CD14-positive monocyte (primary cell): ENCODE measurements around the gene CACNA1H. TPM values are rescaled to one million over a fixed set of nuclear protein-coding genes. Genes with fewer than 3 reads are reported as not detected.

Experiments
- DNase-seq, 3 donors: peaks; one replicate each; pipeline ENCODE4 v3.0.0-alpha.2; 2011 to 2022
- H2AFZ ChIP-seq: 2 replicates; pipeline ENCODE4 v1.6.0; 2012; ENCODE audit warnings: mild to moderate bottlenecking, low read depth, low read length, inconsistent platforms; ENCODE audit not compliant: insufficient read depth, poor library complexity, severe bottlenecking
- H3K27ac ChIP-seq, 2 donors: 1 replicate in 1 of 2; 2 replicates in 1 of 2; pipeline ENCODE4 v1.5.1; 2012 to 2013; ENCODE audit warnings: low read length in 2 of 2, control low read depth in 1 of 2, inconsistent platforms in 1 of 2, low read depth in 1 of 2, mild to moderate bottlenecking in 1 of 2
- H3K27me3 ChIP-seq, 2 donors: one replicate each; pipeline versions ENCODE4 v1.6.0 to v1.6.1; 2011 to 2013; ENCODE audit warnings: low read length in 2 of 2; ENCODE audit not compliant: control insufficient read depth in 2 of 2, insufficient read depth in 2 of 2
- H3K36me3 ChIP-seq, 2 donors: replicated peaks in 1 of 2; 1 replicate in 1 of 2; 2 replicates in 1 of 2; pipeline versions ENCODE4 v1.5.1 to v1.6.1; 2012 to 2013; ENCODE audit warnings: low read length in 2 of 2, control low read depth in 1 of 2, inconsistent platforms in 1 of 2, mild to moderate bottlenecking in 1 of 2; ENCODE audit not compliant: insufficient read depth in 2 of 2, control insufficient read depth in 1 of 2
- H3K4me1 ChIP-seq, 2 donors: 1 replicate in 1 of 2; 2 replicates in 1 of 2; pipeline versions ENCODE4 v1.5.1 to v1.6.1; 2012 to 2013; ENCODE audit warnings: low read length in 2 of 2, control low read depth in 1 of 2, inconsistent platforms in 1 of 2, mild to moderate bottlenecking in 1 of 2, moderate library complexity in 1 of 2; ENCODE audit not compliant: insufficient read depth in 2 of 2, control insufficient read depth in 1 of 2
- H3K4me2 ChIP-seq: replicated peaks from 2 replicates; pipeline ENCODE3; 2012; ENCODE audit warnings: low read length, moderate library complexity, mild to moderate bottlenecking; ENCODE audit not compliant: poor library complexity, severe bottlenecking; ENCODE audit errors: extremely low read depth
- H3K4me3 ChIP-seq, 3 experiments: fragments of 200-600 bp in 1 of 3; sonication (generic) in 1 of 3; replicated peaks in 1 of 3; 1 replicate in 2 of 3; 2 replicates in 1 of 3; pipeline ENCODE4 v1.5.1; 2011 to 2013; ENCODE audit warnings: low read length in 3 of 3, mild to moderate bottlenecking in 3 of 3, control low read depth in 2 of 3, low read depth in 2 of 3, inconsistent platforms in 1 of 3, moderate library complexity in 1 of 3
- H3K79me2 ChIP-seq: 2 replicates; pipeline ENCODE4 v1.6.0; 2012; ENCODE audit warnings: mild to moderate bottlenecking, control low read depth, inconsistent platforms, low read length, moderate library complexity; ENCODE audit not compliant: insufficient read depth
- H3K9ac ChIP-seq: 2 replicates; pipeline ENCODE4 v1.6.0; 2017; ENCODE audit warnings: low read length, mild to moderate bottlenecking; ENCODE audit not compliant: insufficient read depth, poor library complexity, severe bottlenecking
- H3K9me3 ChIP-seq, 2 donors: replicated peaks in 1 of 2; 1 replicate in 1 of 2; 2 replicates in 1 of 2; pipeline versions ENCODE4 v1.5.1 to v1.6.1; 2012 to 2013; ENCODE audit warnings: low read length in 2 of 2, control low read depth in 1 of 2; ENCODE audit not compliant: control insufficient read depth in 1 of 2, insufficient read depth in 1 of 2
- H4K20me1 ChIP-seq: 2 replicates; pipeline ENCODE4 v1.6.0; 2012; ENCODE audit warnings: mild to moderate bottlenecking, low read length, control low read depth, moderate library complexity; ENCODE audit not compliant: insufficient read depth
- H3K27ac Mint-ChIP-seq, 7 donors: one replicate each; pipeline ENCODE4 v1.8.0; 2020; ENCODE audit warnings: mild to moderate bottlenecking in 7 of 7, mixed read lengths in 7 of 7, moderate library complexity in 6 of 7, inconsistent platforms in 2 of 7
- H3K27me3 Mint-ChIP-seq, 3 donors: one replicate each; pipeline ENCODE4 v1.8.0; 2021 to 2022; ENCODE audit warnings: low read depth in 3 of 3, mild to moderate bottlenecking in 3 of 3, mixed read lengths in 3 of 3, moderate library complexity in 3 of 3, inconsistent platforms in 1 of 3
- H3K36me3 Mint-ChIP-seq, 2 donors: one replicate each; pipeline ENCODE4 v1.8.0; 2020; ENCODE audit warnings: mixed read lengths in 2 of 2, inconsistent platforms in 1 of 2, mild to moderate bottlenecking in 1 of 2
- H3K4me1 Mint-ChIP-seq: one replicate; pipeline ENCODE4 v1.8.0; 2020; ENCODE audit warnings: mild to moderate bottlenecking, mixed read lengths
- H3K4me3 Mint-ChIP-seq, 2 donors: one replicate each; pipeline ENCODE4 v1.8.0; 2020; ENCODE audit warnings: mild to moderate bottlenecking in 2 of 2, mixed read lengths in 2 of 2, moderate library complexity in 1 of 2
- H3K9me3 Mint-ChIP-seq, 7 donors: one replicate each; pipeline ENCODE4 v1.8.0; 2020 to 2022; ENCODE audit warnings: mixed read lengths in 7 of 7, mild to moderate bottlenecking in 6 of 7, moderate library complexity in 6 of 7, inconsistent platforms in 2 of 7
- CTCF ChIP-seq: fragments of 200-600 bp; IDR thresholded peaks from one replicate; pipeline ENCODE4 v1.8.0; 2022; ENCODE audit warnings: antibody characterized with exemption, mild to moderate bottlenecking
- WGBS: methylation state at CpG from one replicate; pipeline ENCODE4 v1.1.5; 2013; ENCODE audit warnings: missing lambda C conversion rate; ENCODE audit not compliant: insufficient coverage; 5-methylcytosine and 5-hydroxymethylcytosine counted together
- intact Hi-C, 2 donors: fragments of 100-400 bp; cut with micrococcal nuclease; formaldehyde crosslinking; loops; one replicate each; pipeline versions ENCODE4 v1.15.0 to v1.15.1; 2023
- polyA plus RNA-seq, 3 donors: library from polyadenylated mRNA; depleted of rRNA in 1 of 3; unstranded in 2 of 3; stranded (reverse) in 1 of 3; fragments of 300-500 nt in 2 of 3; fragments of >200 nt in 1 of 3; fragmentation: Illumina TruSeq in 2 of 3; gene quantifications; 1 replicate in 2 of 3; 2 replicates in 1 of 3; pipeline ENCODE4 v1.2.3, GENCODE V29; 2012 to 2021

Gene CACNA1H
- polyA plus RNA-seq, 3 donors = not detected

- Mint-ChIP-seq H3K36me3 (no peaks in the 10 kb centered on the region), H3K27ac (no peak overlapping the region), H3K4me3 (no peak overlapping the region), H3K4me1 (no peaks in the 10 kb centered on the region), H3K27me3 (peaks cover 2 to 5% (median 3%) of the 10 kb centered on the region in 3 donors), H3K9me3 (peaks cover 0 to 5% (median 0%) of the 10 kb centered on the region in 7 donors)
- DNase-seq = no peak
- Histone ChIP-seq H3K4me3 (no peak overlapping the region), H4K20me1 (no peaks in the 10 kb centered on the region), H3K4me2 (no peak overlapping the region), H2AFZ (no peak overlapping the region), H3K79me2 (no peaks in the 10 kb centered on the region), H3K27ac (no peak overlapping the region), H3K9ac (no peak overlapping the region), H3K9me3 (no peaks in the 10 kb centered on the region), H3K36me3 (no peaks in the 10 kb centered on the region), H3K27me3 (no peaks in the 10 kb centered on the region), H3K4me1 (no peaks in the 10 kb centered on the region)
- intact Hi-C loops = no loop called here
- no peak for TF ChIP-seq CTCF
- 76% methylated on average over 13 of the region's 30 CpGs for WGBS
These were observed 18.0 kb upstream of the CACNA1H start for GRCh38 chr16:1134776-1135458.

- Histone ChIP-seq H3K4me3 (no peak overlapping the region), H3K27me3 (no peaks in the 10 kb centered on the region), H3K27ac (no peak overlapping the region), H3K36me3 (no peaks in the 10 kb centered on the region), H3K9me3 (no peaks in the 10 kb centered on the region), H4K20me1 (no peaks in the 10 kb centered on the region), H3K9ac (no peak overlapping the region), H3K4me2 (no peak overlapping the region), H2AFZ (no peak overlapping the region), H3K79me2 (no peaks in the 10 kb centered on the region), H3K4me1 (no peaks in the 10 kb centered on the region)
- peaks cover 3 to 8% (median 4%) of the 10 kb centered on the region in 3 donors for H3K27me3 Mint-ChIP-seq
- intact Hi-C loops = no loop called here
- WGBS = no CpG with 5 or more reads among the region's 3 CpGs
- H3K27ac Mint-ChIP-seq = no peak overlapping the region
- H3K4me3 Mint-ChIP-seq = no peak overlapping the region
- no peak for DNase-seq
- no peaks in the 10 kb centered on the region for H3K36me3 Mint-ChIP-seq
- no peaks in the 10 kb centered on the region for H3K4me1 Mint-ChIP-seq
- TF ChIP-seq CTCF = no peak
- H3K9me3 Mint-ChIP-seq = peaks cover 0 to 4% (median 0%) of the 10 kb centered on the region in 7 donors
These were observed 17.5 kb upstream of the CACNA1H start for GRCh38 chr16:1135459-1135825.
